Measurements from ENCODE around the gene GDF9.
"Not testable (repeated sequence)": the region's sequence is repeated elsewhere in the genome, so short reads cannot be mapped to it uniquely, and the experiment has no call there.

Gene GDF9

DNA sequence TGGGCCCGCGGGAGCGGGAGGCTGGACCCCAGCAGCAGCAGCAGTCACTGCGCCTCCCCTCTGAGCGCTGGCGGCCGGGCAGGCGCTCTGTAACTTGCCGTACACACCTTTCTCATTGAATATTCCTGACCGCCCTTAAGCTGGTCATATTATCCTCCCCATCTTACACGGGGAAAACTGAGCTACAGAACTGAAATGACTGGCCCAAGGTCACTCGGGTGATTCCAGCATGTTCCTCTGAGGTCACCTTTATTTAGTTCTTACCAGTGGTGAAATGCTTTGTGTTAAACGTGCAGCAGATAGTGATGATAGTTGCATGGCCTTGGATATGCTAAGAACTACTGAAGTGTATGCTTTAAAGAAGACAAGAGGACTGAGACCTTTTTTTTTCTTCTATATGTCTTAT lies 780 bp upstream of the GDF9 start:
- TF ChIP-seq, protein P1, sequence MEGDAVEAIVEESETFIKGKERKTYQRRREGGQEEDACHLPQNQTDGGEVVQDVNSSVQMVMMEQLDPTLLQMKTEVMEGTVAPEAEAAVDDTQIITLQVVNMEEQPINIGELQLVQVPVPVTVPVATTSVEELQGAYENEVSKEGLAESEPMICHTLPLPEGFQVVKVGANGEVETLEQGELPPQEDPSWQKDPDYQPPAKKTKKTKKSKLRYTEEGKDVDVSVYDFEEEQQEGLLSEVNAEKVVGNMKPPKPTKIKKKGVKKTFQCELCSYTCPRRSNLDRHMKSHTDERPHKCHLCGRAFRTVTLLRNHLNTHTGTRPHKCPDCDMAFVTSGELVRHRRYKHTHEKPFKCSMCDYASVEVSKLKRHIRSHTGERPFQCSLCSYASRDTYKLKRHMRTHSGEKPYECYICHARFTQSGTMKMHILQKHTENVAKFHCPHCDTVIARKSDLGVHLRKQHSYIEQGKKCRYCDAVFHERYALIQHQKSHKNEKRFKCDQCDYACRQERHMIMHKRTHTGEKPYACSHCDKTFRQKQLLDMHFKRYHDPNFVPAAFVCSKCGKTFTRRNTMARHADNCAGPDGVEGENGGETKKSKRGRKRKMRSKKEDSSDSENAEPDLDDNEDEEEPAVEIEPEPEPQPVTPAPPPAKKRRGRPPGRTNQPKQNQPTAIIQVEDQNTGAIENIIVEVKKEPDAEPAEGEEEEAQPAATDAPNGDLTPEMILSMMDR (IDR thresholded peaks at IDR 0.05), result no peak
- no peak for DNase-seq (ENCODE audit: low spot score)
- Histone ChIP-seq H3K4me3 (peak overlapping the region; percentile 78), H3K27ac (peak overlapping the region; percentile 81 to 95)

DNA sequence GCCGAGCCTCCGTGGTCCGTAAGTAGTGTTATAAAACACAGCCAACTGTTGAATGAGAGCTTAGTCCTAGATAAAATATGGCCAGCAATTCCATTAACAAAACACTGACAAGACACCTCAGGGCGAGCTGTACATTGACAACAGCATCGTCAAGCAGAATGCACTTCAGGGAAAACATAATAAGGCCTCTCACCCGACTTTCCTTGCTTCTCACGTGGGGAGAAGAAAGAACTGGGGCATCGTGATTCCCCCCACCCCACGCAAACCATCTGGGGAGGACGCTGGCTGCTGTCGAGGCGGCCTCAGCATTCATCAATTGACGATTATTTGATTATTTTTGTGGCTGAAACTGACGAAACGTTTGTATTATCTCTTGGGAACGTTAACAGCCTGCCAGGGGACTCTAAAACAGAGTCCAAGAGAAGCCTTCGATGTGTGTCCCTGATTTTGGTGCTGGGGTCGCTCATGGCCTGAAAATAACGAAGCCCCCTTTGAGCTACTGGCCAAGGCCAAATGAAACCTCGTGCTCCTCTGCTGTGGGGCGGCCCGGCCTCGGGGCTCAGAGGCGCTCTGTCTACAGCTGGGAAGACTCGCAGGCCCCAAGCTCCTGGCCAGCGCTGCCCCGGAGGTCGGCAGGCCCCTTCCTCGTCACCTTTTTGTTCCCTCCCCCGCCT lies 464 bp downstream of the GDF9 start:
- Histone ChIP-seq H3K4me3 (peak overlapping the region; percentile 78), H3K27ac (peak overlapping the region; percentile 81 to 95)
- DNase-seq (ENCODE audit: low spot score), result no peak
- TF ChIP-seq, protein P1 (IDR thresholded peaks at IDR 0.05), result no peak

DNA sequence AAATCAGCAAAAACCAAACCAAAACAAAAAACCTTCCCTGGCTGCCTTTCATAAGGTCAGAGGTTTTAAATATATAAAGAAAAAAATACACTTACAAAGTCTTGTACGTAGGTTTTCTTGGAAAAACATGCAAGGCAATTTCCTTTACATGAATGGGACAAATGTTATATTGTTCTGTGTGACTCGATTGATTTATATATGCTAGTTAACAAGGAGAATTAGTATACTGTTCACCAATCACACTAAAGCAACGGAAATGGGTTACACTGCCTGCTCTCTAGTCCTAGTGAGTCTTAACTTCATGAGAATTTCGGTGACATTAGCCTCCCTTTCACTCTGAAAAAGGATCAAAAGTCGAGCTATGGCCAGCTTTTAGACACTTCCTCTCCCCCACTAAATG lies 5.5 kb downstream of the GDF9 start:
- TF ChIP-seq, protein P1 (IDR thresholded peaks at IDR 0.05), result no peak
- no peak overlapping the region for H3K4me3 ChIP-seq
- no peak for DNase-seq (ENCODE audit: low spot score)

DNA sequence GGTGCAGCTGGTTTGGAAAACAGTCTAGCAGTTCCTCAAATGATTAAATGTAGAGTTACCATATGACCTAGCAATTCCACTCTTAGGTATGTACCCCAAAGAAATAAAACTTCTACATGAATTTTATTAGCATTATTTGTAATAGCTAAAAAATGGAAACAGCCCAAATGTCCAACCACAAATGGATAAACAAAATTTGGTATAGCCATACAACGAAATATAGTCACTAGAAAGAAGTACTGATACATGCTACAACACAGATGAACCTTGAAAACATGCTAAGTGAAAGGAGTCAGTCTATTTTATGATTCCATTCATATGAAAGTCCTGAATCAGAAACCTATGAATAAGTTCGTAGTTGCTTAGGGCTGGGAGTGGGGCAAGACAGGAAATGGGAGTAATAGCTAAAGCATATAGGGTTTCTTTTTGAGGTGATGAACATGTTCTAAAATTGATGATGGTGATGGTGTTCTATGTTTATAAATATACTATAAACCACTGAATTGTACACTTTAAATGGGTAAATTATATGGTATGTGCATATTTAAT lies 6.3 kb downstream of the GDF9 start:
- DNase-seq (ENCODE audit: low spot score), result no peak
- Histone ChIP-seq H3K4me3 (no peak overlapping the region), H3K27ac (no peak overlapping the region)
- TF ChIP-seq, protein P1 (IDR thresholded peaks at IDR 0.05), result no peak

More for the DNA sequence above, 5.5 kb downstream of the GDF9 start:
- no peak overlapping the region for H3K27ac ChIP-seq

DNA sequence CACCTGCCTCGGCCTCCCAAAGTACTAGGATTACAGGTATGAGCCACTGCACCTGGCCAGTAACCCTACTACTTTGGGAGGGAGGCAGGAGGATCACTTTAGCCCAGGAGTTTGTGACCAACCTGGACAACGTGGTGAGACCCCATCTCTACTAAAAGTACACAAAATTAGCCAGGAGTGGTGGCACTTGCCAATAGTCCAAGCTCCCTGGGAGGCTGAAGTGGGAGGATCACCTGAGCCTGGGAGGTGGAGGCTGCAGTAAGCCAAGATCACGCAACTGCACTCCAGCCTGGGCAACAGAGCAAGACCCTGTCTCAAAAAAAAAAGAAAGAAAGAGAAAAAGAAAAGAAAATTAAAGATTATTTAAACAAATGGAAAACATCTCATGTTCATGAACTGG lies 10.3 kb downstream of the GDF9 start:
- TF ChIP-seq, protein P1 (IDR thresholded peaks at IDR 0.05), result no peak
- no peak for DNase-seq (ENCODE audit: low spot score)
- Histone ChIP-seq H3K27ac (no peak overlapping the region), H3K4me3 (no peak overlapping the region)

DNA sequence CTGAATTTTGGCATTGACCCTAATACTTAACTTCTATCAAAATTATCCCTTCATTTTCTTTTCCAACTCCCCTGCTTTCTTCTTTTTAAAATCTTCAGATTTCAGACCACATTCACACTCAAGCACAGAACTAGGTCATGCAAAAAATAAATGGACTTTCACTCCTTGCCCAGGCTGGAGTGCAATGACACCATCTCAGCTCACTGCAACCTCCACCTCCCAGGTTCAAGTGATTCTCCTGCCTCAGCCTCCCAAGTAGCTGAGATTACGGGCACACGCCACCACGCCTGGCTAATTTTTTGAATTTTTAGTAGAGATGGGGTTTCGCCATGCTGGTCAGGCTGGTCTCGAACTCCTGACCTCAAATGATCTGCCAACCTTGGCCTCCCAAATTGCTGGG lies 11.3 kb downstream of the GDF9 start:
- DNase-seq (ENCODE audit: low spot score), result not testable (repeated sequence)

DNA sequence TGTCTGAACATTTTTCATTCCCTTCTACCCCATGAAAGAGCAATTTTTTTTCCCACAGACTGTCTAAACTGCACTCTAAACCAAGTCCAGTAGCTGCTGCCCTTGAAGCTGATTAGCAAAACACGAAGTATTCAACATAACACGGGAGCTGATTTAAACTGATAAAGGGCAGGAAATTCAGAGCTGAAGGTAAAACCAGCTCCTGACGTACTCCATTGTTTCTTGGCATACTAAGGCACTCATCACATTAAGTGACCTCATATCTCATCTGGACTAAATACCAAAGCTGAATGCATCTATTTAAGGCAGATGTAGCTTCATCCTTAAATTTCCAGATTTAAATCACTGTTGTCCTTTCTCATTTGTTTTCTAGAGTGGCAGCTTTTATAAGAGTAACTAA lies 12.0 kb downstream of the GDF9 start:
- TF ChIP-seq, protein P1 (IDR thresholded peaks at IDR 0.05), result no peak
- no peak overlapping the region for H3K27ac ChIP-seq
- DNase-seq (ENCODE audit: low spot score), result no peak

More for the DNA sequence above, 11.3 kb downstream of the GDF9 start:
- H3K27ac ChIP-seq, H3K4me3 ChIP-seq: not testable (repeated sequence)

More for the DNA sequence above, 12.0 kb downstream of the GDF9 start:
- H3K4me3 ChIP-seq, result no peak overlapping the region
